HG02588 (cell line): ENCODE results near the gene FAM53A.

Experiments
- ATAC-seq: cut with Tn5 transposase; IDR thresholded peaks from one replicate; pipeline ENCODE4 v1.9.1; 2021; ENCODE audit warnings: mild to moderate bottlenecking, moderate library complexity; ENCODE audit not compliant: unreplicated experiment

FAM53A gene

GRCh38 chr4:1597021-1597931 is 86.8 kb downstream of the FAM53A start:
- no peak for ATAC-seq

GRCh38 chr4:1596393-1596792 is 87.7 kb downstream of the FAM53A start:
- no peak for ATAC-seq

GRCh38 chr4:1595789-1596325 is 88.3 kb downstream of the FAM53A start:
- no peak for ATAC-seq

- ATAC-seq: no peak
These were observed 89.0 kb downstream of the FAM53A start for GRCh38 chr4:1594871-1595788.

GRCh38 chr4:1593881-1594345 is 90.2 kb downstream of the FAM53A start:
- ATAC-seq: no peak

GRCh38 chr4:1593458-1593857 is 90.7 kb downstream of the FAM53A start:
- no peak for ATAC-seq

- ATAC-seq: no peak
These were observed 91.2 kb downstream of the FAM53A start for GRCh38 chr4:1592709-1593417.

GRCh38 chr4:1592068-1592708 is 91.9 kb downstream of the FAM53A start:
- ATAC-seq: no peak

GRCh38 chr4:1591107-1591506 is 93.0 kb downstream of the FAM53A start:
- ATAC-seq: no peak

GRCh38 chr4:1590244-1590643 is 93.9 kb downstream of the FAM53A start:
- no peak for ATAC-seq
